Mucosa of gallbladder (tissue), 1 donor: Measurements from ENCODE around the gene COG5. TPM values are rescaled to one million over a fixed set of nuclear protein-coding genes. Genes with fewer than 3 reads are reported as not detected.

ENCODE experiments used
- DNase-seq: peaks from one replicate; pipeline ENCODE4 v3.0.0-alpha.2; 2020; ENCODE audit warnings: low spot score
- total RNA-seq: library from RNA; stranded (reverse); gene quantifications from one replicate; pipeline ENCODE4 v1.2.1, GENCODE V29; 2021
- donor health status: DM: no; HTN: no; CAD: no.

COG5 gene
- total RNA-seq, 1 donor from 2014 or later = 34.6 TPM

DNA sequence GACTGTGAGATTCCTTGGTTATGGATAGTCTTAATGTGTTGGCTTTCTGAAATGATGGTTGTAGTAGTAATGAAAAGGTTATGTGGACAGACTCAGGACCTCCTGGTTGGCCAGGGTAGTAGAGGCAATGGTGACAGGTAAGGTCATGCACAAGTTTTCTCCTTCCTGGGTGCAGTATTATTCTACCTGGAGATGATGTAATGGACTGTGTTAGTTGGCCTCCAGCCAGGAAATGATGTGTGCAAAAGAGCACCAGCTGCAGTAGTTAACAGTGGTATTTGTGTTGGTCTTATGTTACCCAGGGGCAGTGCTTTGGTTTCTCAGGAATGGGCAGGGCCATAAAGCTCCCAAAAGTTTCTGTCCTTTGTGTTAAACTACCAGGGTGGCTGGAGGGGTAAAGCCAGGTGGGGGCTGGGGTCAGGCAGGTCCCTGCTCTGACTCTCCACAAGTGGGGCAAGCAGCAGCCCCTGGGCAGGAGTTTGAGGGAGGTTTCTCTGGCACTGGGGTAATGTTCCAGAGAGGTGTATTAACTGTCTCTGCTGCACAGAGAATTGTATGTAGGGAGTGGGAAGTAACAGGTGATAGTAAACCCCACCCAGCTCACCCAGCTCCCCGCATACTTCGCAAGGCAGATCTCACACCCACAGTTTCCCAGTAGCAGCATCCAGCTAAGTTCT lies 57.6 kb downstream of the COG5 start:
- peak; percentile 40 for DNase-seq

DNA sequence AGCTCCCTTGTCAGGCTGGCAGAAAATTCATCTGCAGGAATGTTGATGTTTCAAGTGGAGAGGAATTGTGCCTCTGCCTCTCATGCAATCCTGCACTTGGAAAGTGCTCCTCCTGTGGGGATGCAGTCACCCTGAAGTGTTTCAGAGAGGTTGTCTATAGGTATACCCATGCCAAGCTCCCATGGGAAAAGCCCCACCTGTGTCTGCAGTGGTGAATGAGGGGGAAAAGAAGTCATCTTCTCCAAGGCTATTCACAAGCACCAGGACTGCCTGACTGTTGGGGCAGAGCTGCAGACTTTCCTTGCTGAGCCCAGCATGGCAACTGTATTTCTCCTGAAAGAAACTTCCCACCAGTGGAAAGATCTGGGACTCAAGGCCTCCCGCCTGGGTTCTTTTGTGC lies 58.4 kb downstream of the COG5 start:
- DNase-seq = no peak

DNA sequence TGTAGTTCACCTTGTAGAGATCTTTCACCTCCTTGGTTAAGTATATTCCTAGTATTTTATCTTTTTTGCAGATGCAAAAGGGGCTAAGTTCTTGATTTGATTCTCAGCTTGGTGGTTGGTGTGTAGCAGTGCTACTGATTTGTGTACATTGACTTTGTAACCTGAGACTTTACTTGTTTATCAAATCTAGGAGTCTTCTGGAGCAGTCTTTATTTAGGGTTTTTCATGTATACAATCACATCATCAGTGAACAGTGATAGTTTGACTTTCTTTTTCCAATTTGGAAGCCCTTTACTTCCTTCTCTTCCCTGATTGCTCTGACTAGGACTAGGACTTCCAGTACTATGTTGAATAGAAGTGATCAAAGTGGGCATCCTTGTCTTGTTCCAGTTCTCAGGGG lies 60.0 kb downstream of the COG5 start:
- no peak for DNase-seq

DNA sequence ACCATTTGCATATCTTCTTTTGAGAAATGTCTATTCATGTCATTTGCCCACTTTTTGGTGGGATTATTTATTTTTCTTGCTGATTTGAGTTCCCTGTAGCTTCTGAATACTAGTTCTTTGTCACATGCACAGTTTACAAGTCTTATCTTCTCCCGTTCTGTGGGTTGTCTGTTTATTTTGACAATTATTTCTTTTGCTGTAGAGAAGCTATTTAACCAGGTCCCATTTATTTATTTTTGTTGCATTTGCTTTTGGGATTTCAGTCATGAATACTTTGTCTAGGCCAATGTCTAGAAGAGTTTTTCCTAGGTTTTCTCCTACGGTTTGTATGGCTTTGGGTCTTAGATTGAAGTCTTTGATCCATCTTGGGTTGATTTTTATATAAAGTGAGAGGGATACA lies 60.9 kb downstream of the COG5 start:
- DNase-seq = no peak

DNA sequence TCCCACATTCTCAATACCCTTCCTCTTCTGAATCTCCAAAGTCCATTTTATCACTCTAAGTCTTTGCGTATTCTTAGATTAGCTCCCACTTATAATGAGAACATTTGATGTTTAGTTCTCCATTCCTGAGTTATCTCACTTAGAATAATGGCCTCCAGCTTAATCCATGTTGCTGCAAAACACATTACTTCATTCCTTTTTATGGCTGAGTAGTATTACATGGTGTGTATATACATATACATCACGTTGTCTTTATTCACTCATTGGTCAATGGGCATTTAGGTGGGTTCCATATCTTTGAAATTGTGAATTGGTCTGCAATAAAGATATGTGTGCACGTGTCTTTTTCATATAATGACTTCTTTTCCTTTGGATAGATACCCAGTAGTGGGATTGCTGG lies 61.6 kb downstream of the COG5 start:
- DNase-seq = no peak

DNA sequence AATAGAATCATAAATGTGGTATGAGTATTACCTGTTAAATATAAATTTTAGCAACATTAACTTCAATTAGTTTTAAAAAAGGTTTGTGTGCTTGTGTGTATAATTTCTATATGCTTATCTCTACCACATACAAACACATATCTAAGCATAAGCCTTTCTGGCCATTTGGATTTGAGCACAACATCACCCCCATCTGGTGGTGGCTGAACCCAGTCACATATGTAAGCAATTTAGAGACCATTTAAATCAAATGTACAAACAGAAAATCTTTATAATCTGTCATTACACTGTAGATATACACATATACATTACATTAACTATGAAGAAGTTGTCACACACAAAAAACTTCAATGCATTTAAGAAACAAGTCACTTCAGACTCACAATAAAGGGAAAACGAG lies 62.1 kb downstream of the COG5 start:
- no peak for DNase-seq

DNA sequence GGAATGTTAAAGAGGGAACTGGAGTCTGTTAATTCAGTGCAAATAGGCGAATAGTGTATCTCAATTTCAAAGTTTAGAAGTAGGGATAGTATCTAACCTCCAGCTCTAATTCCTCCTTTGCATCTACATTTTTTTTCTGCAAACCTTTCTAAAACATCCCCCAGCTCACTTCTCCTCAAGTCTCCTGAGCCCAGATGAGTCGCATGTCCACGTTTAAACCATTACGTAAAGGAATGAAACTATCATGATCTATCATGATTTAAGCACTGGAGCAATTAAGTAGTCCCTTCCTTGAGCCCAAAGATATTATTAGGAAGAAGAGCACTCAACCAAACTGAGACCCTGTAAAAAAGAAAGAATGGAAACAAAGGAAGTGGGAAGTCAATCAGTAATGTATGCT lies 64.0 kb downstream of the COG5 start:
- DNase-seq = no peak

DNA sequence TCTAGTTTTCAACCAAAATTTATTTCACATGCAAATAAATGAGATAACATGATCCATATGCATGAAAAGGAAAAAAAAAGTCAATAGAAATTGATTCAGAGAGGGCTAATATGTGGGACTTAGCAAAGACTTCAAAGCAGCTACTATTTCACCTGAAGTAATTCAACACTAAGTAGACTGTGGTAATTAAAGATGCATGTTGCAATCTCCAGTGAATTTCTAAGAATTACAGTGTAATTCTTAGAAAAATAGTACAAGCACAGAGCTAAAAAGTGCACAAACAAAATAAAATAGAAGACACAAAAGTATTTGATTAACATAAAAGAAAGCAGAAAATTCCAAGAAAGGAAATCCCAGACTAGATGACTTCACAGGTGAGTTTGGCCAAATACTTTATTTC lies 68.2 kb downstream of the COG5 start:
- DNase-seq = no peak

DNA sequence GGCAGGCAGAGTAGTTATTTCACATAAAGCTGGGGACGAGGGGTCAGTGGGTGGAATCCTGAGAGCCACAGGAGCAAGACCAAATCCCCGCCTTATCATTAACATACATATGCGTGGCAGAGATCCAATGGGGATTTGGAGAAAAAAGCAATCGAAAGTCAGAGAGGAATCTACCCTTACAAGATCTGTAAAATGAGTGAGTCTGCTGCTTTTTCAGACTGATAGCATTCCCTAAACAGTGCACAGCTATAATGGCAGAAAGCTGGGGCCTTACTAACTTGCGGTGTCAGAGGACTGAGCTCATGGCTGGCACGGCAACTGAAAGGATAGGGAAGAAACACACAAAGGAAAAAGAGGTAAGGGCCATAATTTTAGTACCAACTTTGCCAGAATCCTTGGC lies 68.8 kb downstream of the COG5 start:
- DNase-seq = no peak

DNA sequence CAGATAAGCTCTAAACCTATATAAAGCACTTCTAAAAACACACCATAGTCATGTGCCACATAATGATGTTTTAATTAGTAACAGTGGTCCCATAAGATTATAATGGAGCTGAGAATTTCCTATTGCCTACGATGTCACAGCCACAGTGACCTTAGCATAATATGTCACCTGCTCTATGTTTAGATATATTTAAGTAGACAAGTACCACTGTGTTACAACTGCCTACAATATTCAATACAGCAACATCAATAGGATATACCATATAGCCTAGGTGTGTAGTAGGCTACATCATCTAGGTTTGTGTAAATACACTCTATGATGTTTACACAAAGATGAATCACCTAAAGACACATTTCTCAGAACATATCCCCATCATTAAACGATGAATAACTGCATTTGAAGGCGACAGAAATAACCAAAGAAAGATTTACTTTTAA lies 69.4 kb downstream of the COG5 start:
- DNase-seq = no peak

DNA sequence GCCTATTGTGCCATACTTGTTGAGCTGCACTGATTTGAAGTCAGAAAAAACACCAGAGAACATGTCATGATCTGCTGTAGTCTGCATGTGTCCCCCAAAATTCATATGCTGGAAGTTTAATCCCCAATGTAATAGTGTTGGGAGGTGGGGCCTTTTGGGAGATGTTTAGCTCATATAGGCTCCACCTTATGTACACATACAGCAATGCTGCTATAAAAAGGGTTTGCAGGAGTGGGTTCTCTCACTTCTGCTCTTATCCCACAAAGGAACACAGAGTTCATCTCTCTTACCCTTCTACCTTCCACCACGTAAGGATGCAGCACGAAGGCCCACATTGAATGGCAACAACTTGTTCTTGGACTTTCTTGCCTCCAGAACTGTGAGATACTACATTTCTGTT lies 70.8 kb downstream of the COG5 start:
- no peak for DNase-seq

DNA sequence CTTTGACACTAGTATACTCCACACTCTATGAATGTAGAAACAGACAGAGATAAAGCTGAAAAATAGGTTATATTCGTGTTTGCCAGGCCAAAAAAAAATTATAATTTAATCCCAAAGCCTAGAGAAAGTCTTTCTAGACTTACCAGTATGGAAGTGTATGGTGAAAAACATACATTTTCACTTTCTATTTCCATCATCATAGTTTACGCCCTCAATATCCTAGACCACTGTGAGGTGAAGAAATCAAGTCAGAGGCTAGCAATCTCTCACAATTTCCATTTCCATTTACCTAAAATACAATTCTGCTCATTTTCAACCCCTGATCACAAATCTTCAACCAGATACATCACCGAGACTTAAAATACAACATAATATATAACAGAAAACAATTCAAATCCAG lies 77.7 kb downstream of the COG5 start:
- DNase-seq = no peak

DNA sequence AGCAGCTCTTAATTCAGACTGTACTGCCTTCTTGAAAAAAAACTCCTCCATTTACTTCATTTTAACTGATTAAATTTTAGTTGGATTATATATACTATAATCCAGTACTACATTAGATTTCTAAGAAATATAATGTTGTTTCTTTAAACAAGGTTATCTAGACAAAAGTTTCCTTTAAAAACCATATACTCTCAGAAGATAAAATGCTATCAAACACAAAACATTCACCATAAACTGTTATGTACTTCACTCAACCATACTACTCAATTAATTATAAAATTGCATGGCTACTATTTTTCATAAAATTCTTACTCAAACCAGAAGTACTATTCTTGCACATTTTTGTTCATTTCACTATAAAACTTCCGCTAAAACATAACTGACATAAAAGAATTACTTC lies 81.1 kb downstream of the COG5 start:
- DNase-seq = no peak

DNA sequence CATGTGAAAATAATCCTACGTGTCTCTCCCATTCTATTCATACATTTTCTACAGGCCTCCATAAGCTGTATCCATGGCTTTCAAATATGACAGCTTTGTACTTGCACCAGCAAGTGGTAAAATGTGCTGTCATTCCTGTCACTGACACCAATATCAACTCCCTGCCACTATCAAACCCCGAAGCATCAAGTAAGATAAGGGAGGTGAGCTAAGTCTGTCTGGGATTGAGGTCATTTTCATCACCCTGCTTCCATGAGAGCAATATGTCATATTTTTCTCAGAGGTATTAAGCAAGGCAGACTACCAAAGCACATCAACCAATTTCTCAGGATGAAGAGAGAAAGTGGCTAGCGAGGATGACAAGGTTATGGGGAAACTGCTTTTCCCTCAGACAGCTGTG lies 82.8 kb downstream of the COG5 start:
- no peak for DNase-seq

DNA sequence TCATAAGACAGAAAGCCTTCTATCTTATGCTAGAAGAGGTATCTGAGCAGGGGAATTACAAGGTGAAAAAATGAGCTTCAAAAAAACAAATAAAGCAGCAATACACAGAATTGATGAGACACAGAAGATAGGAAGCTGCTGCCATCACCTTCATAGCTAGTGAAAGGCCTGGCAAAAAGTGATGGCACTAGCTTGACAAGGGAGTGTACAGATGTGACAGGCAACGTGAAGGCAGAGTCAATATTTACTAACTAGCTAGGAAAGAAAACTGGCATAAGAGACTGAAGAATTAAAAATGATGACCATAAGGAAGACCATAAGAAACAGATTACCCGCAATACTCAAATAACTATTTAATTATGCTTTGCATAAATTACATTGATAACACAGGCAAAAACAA lies 84.4 kb downstream of the COG5 start:
- no peak for DNase-seq

DNA sequence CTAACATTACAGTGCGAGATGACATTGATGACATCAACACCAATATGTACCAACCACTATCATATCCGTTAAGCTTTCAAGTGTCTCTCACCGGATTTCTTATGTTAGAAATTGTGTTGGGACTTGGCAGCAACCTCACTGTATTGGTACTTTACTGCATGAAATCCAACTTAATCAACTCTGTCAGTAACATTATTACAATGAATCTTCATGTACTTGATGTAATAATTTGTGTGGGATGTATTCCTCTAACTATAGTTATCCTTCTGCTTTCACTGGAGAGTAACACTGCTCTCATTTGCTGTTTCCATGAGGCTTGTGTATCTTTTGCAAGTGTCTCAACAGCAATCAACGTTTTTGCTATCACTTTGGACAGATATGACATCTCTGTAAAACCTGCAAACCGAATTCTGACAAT lies 89.6 kb downstream of the COG5 start:
- no peak for DNase-seq

DNA sequence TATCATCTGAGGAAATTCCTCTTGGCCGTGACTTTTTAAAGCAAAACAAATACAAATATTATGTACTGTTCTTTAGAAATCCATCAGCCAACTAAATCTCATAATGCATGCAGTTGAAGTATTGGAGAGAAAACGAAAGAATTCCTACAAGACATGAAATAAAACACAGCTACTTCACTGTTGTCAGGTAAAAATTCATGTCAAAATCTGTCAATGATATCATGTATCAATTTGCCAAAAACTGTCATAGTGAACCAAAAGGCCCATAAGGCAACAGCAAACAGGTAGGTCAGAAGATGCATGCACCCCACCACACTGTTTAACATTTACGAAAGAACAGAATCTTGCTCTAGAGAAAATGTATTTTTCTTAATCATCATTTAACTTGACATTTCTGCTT lies 91.6 kb downstream of the COG5 start:
- DNase-seq = no peak

DNA sequence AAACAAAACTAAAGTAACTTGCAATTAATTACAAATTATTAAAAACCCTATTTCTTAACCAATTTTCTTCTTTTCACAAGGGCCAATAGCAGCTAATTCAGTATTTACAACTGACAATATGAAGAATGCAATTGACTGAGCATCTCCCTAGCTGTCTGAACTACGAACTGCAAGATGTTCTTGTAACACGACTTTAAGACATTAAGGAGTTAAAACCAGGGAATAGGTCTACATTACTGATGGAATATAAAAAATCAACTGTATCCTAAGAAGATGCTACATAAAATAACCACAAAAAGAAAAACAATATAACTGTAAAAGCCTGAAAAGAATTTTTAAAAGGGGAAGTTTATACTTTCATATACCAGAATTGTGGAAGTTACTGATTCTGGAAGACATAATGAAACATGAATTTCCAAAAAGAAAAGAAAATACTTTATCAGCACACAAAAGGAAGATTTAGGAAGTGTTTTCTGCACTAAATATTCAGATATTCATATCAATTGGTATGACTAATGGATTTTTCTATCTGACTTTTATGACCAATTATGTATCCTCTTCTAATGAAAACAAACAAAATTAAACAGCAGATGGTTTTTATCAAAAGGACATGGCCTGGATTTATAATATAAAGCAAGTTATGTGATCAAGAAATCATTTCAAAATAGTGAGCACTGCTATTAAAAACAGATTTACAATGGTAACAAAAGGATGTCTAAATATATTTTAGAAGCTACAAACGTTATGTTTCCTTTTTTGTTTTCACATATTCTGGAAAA lies 92.2 kb downstream of the COG5 start:
- DNase-seq = no peak

DNA sequence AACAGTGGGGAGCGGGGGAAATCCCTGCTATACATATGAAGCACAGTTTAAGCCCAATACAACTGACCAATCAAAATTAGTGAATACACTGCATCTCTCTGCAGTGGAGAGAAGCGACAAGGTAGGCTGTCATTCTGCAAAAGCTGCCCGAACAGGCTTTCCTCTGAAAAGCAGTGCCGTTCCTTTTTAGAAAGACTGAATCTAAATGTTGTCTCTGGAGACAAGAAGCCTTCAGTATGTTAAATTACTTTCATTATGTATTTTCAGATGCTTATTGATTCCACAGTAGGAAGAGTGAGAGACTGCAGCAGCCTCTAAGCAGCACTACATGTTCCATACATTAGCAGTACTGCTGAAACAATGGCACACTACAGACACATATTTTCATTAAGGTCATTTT lies 93.8 kb downstream of the COG5 start, which contains the start of gene GPR22:
Gene GPR22, plus strand, starts transcription at position 129 of the 400 bp plus-strand sequence. CDS start 4,004 bp downstream, outside the sequence.
- no peak for DNase-seq

DNA sequence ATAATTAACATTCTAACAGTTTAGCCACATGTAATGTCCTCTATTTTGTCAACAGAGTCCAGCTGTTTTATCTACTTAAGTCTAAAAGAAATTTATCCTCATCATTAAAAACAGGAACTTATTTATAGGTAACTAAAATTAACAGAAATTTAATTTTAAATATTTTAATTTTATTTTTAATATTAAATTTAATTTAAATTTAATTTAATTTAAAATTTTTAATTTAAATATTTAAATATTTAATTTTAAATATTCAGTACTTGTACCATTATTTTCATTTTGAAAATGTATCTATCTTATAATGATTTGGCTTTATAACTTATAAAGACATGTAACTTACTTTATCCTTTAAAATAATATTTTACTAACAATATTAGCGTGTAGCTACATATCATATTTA lies 94.9 kb downstream of the COG5 start:
- no peak for DNase-seq

DNA sequence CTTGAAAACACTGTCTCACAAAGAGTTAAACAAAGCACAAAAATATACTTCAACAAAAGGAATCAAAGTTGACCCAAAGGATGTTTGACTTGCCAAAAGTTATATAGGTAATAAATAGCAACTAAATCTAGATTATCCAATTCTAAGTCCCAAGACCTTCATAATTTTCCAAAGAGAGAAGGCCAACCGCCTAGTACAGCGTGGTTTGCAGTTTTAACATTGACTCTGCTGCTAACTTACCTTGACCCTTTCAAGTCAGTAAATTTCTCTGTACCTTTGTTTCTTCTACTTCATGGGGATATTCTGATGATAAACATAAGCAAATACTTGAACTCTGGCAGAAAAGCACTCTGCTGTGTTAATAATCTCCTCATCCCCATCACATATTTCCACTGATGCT lies 95.7 kb downstream of the COG5 start:
- no peak for DNase-seq

DNA sequence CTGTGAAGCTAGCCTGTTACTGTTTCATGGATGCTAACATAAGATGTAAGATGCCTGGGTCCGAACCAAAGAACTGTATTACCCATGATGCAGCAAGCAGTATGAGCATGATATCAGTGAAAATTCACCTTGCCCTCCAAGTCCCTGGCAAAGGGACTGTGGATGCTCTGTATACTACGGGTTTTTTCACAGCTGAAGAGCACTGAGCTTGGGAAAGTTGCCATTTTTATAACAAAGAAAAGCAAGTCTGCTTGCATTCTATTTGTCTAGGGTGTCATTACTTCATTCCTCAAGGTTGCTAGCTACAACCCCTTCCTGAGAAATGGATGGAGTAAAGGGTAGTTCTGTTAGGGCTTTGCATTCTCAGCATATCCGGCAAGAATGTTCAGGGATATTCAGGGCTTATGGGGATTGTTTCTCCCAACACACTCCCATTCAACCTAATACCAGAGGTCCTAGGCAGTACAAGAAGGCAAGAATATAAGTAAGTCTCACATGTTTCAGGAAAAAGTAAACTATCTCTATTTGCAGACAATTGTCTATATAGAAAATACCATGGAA lies 99.0 kb downstream of the COG5 start:
- DNase-seq = no peak
